ENCODE data around the gene SUSD4.
"Not testable (repeated sequence)": the region's sequence is repeated elsewhere in the genome, so short reads cannot be mapped to it uniquely, and the experiment has no call there.

SUSD4 gene

DNA sequence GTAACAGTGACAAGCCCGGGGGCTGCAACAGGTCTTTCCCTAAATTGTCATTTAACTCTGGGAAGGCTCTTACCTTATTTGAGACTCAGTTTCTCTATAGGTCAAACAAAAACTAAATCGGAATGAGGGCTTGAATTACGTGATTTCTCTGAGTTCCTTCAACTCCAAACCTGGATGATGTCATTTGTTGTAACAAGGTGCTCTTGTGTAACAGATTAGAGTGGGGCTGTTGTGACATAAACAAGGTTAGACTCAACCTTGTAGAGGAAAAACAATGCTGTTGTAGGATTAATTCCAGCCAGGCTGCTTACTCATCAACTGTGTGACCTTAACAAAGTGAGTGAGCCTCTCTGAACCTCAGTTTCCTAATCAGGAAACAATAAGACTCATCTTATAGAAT is 74.4 kb downstream of the SUSD4 start:
- TF ChIP-seq, protein P1, sequence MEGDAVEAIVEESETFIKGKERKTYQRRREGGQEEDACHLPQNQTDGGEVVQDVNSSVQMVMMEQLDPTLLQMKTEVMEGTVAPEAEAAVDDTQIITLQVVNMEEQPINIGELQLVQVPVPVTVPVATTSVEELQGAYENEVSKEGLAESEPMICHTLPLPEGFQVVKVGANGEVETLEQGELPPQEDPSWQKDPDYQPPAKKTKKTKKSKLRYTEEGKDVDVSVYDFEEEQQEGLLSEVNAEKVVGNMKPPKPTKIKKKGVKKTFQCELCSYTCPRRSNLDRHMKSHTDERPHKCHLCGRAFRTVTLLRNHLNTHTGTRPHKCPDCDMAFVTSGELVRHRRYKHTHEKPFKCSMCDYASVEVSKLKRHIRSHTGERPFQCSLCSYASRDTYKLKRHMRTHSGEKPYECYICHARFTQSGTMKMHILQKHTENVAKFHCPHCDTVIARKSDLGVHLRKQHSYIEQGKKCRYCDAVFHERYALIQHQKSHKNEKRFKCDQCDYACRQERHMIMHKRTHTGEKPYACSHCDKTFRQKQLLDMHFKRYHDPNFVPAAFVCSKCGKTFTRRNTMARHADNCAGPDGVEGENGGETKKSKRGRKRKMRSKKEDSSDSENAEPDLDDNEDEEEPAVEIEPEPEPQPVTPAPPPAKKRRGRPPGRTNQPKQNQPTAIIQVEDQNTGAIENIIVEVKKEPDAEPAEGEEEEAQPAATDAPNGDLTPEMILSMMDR (conservative IDR thresholded peaks at IDR 0.05; ENCODE audit: low read depth, low read length) = no peak
- no peak for DNase-seq (ENCODE audit: low read depth)
- no peak overlapping the region for H3K4me3 ChIP-seq (ENCODE audit: low read length)

DNA sequence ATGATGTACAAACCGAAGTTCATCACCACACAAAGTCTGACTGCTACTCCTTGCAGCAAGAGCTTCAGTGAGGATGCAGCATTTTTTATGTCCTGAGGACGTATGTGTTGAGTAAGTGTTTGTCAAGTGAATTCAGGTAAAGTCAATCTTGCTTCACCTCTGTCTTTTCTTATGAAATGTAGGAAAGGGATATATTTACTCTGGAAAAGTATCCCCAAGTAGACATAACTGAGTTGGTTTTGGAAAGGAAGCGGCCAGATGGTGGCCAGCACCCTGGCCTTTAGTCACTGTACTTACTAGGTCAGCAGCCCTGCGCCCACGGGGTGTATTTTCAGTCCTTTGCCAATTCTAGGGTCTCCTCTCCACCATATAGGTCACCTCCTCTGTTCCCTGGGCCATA is 75.2 kb downstream of the SUSD4 start:
- TF ChIP-seq, protein P1 (conservative IDR thresholded peaks at IDR 0.05; ENCODE audit: low read depth, low read length) = no peak
- no peak for DNase-seq (ENCODE audit: low read depth)
- H3K4me3 ChIP-seq (ENCODE audit: low read length) = no peak overlapping the region

DNA sequence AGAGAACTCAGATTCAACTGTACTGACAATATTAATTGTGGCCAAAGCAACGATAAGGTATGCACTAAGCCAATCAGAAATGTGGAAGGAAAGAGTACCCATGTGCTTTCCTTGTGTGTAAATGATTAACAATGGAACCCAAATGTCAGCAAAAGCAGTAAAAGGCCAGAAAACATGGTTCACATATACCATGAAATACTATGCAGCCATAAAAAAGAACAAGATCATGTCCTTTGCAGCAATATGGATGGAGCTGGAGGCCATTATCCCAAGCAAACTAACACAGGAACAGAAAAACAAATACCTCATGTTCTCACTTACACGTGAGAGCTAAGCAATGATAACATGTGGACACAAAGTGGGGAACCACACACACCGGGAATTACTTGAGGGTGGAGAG is 78.5 kb downstream of the SUSD4 start:
- DNase-seq (ENCODE audit: low read depth) = no peak
- TF ChIP-seq, protein P1 (conservative IDR thresholded peaks at IDR 0.05; ENCODE audit: low read depth, low read length) = no peak
- H3K4me3 ChIP-seq (ENCODE audit: low read length) = no peak overlapping the region

DNA sequence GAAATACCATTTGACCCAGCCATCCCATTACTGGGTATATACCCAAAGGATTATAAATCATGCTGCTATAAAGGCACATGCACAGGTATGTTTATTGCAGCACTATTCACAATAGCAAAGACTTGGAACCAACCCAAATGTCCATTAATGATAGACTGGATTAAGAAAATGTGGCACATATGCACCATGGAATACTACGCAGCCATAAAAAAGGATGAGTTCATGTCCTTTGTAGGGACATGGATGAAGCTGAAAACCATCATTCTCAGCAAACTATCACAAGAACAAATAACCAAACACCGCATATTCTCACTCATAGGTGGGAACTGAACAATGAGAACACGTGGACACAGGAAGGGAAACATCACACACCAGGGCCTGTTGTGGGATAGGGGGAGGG is 80.3 kb downstream of the SUSD4 start:
- H3K4me3 ChIP-seq (ENCODE audit: low read length); DNase-seq (ENCODE audit: low read depth): not testable (repeated sequence)

DNA sequence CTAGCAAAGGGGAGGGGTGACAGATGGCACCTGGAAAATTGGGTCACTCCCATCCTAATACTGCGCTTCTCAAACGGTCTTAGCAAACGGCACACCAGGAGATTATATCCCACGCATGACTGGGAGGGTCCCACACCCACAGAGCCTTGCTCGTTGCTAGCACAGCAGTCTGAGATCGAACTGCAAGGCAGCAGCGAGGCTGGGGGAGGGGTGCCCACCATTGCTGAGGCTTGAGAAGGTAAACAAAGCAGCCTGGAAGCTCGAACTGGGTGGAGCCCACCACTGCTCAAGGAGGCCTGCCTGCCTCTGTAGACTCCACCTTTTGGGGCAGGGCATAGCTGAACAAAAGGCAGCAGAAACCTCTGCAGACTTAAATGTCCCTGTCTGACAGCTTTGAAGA is 85.7 kb downstream of the SUSD4 start:
- not testable (repeated sequence) for H3K4me3 ChIP-seq (ENCODE audit: low read length); DNase-seq (ENCODE audit: low read depth)

DNA sequence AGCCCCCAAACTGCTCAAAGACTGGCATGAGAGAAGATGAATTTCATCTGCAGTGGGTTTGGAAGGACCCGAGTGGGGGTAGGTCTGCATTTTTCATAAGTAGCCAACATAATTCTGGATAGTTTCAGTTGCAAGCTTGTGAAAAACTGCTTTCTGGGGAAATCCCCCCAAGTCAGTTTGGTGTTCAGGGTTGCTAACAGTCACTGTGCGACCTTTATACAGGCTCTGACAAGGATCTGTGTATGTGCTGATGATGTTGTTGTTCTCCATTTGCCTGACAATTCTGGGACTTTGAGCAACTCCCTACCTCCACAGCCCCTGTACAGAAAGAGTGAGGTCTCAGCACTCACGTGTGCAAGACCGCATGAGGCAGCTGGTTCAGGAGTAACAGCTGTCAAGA is 87.9 kb downstream of the SUSD4 start:
- no peak for DNase-seq (ENCODE audit: low read depth)
- H3K4me3 ChIP-seq (ENCODE audit: low read length) = no peak overlapping the region
- TF ChIP-seq, protein P1 (conservative IDR thresholded peaks at IDR 0.05; ENCODE audit: low read depth, low read length) = no peak

DNA sequence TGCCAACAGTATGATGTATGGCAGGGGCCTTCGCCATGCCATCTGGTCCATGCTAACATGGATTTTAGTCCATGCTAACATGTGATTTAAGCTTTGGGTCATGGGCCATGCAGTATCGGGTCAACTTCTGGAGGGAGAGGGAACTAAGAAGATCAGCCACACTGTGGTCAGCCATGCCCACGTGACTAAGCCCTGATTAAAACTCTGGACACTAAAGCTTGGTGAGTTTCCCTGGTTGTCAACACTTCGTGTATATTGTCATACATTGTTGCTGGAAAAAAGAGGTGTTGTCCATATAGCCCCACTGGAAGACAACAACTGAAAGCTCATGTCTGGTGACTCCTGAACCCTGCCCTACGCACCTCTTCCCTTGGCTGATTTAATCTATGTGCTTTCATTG is 90.5 kb downstream of the SUSD4 start:
- TF ChIP-seq, protein P1 (conservative IDR thresholded peaks at IDR 0.05; ENCODE audit: low read depth, low read length) = no peak

DNA sequence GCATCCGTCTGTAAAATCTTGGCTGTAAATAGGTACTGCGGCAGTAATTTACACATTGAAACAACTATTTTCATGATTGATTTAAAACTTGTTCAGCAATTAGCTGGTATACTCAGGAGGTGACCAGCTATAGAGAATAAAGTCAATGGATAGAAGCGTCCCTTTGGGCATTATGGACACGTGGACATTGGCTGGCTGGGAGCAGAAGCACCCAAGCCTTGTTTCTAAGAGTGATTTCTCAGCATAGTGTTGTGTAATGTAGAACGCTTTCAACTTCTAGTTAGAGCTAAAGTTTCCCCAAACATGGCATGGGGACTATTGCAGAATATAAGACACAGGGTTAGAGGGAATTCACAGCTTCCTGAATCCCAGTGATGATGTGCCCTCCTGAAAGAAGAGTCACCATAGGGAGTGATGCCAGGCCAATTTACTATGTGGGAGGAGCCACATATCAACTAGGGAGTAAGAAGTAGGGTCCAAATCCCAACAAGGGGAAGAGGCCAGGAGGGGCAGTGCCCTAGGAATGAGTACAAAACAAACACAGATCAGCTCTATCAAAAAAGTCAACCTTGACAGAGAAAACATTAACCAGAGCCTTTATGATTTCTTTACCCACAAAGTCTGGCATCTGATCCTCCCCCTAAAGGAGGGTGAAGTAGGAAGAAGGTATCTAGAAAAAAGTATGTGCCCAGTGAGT is 92.7 kb downstream of the SUSD4 start:
- DNase-seq (ENCODE audit: low read depth) = no peak
- TF ChIP-seq, protein P1 (conservative IDR thresholded peaks at IDR 0.05; ENCODE audit: low read depth, low read length) = no peak
- no peak overlapping the region for H3K4me3 ChIP-seq (ENCODE audit: low read length)

More for the DNA sequence above, 90.5 kb downstream of the SUSD4 start:
- no peak overlapping the region for H3K4me3 ChIP-seq (ENCODE audit: low read length)
- no peak for DNase-seq (ENCODE audit: low read depth)
